Left cardiac atrium (tissue), 2 donors: ENCODE data around the gene MCU. TPM values are rescaled to one million over a fixed set of nuclear protein-coding genes. Genes with fewer than 3 reads are reported as not detected.

Source experiments
- microRNA-seq, 2 donors: library from miRNA; unstranded; fragments of <30 nt; microRNA quantifications; one replicate each; pipeline ENCODE4 v1.2.0, GENCODE V29; 2020
- total RNA-seq, 2 donors: library from RNA; stranded (reverse); fragmentation: NEBNext Ultra II Directional; extraction: Animal tissue kit (Norgen Biotek cat#: 25700); gene quantifications; one replicate each; pipeline ENCODE4 v1.2.1, GENCODE V29; 2021
- donor health status: DM: no; HTN: yes; CAD: no; lungs with severe emphysema.
- donor health status: DM: yes; HTN: yes; CAD: no.

The MCU gene
- total RNA-seq, 2 donors from 2014 or later: 16.1 to 21.1 TPM

Small RNA genes within 50 kb of the gene (microRNA-seq; reads per million reads assigned to microRNA genes)
- 0 to 0.27 reads per million in 2 donors for gene MIR4676

Other genes with a start within 250 kb of the MCU start
- gene MICU1, start 66.1 kb upstream of the MCU start, total RNA-seq: 10 to 100 TPM; 41.0 to 44.8 TPM
- under 1 TPM; 0.09 to 0.29 TPM for gene OIT3, start 201.6 kb downstream of the MCU start, total RNA-seq